ENCODE data around the gene GPR35.

The GPR35 gene

GRCh38 chr2:240589850-240590525, 35.3 kb upstream of the GPR35 start:
- no peak for DNase-seq

GRCh38 chr2:240590681-240591111, 34.6 kb upstream of the GPR35 start:
- DNase-seq, result no peak

DNA sequence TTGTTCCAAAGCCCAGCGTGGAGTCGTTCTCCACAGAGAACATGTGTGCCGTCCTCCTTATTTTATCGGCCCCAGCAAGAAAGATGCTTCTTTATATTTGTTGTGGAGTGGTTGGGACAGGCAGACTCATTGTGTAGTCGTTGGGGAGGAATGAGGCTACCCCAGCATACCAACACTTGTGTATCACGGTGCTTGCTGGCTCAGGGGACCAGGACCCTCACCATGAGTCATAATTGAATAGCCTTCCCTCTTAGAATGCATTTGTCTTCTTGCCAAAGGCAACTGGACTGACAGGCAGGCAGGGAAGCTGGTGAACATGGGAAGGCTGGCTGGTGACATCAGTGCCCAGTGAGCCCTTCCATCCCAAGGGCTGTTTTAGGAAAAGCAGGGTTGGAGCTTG, 34.1 kb upstream of the GPR35 start:
- DNase-seq, result no peak

GRCh38 chr2:240591784-240592183, 33.5 kb upstream of the GPR35 start:
- DNase-seq, result no peak

GRCh38 chr2:240593026-240593702, 32.1 kb upstream of the GPR35 start:
- no peak for DNase-seq

DNA sequence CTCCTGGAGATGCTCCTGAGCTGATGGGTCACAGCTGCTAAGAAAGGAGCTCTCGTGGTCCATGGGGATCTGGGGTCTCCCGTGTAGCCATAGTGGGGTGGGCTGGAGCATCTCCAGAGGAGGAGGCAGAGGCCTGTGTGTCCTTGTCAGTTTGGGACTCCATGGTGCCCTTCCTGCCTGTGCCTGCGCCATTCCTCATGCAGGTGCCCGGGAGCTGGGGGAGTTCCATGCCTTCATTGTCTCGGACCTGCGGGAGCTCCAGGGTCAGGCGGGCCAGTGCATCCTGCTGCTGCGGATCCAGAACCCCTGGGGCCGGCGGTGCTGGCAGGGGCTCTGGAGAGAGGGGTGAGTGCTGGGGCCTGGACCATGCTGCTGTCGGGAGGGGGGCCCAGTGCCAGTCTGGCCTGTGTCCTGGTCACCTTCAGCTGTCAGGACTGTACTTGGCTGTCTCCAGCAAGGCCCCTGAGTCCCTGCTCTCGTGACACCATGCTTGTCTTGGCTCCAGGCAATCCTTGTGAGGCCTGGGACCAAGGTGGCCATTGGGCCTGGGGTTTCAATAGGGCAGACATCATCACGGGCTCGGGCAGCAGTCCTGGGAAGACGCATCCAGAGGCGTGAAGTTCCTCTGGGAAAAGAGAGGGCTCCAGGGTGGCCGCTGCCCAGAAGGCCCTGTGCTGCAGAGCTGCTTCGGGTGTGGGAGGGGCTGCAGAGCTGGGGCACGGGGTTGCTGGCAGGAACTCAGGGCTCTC, 31.4 kb upstream of the GPR35 start:
- DNase-seq, result no peak

- DNase-seq, result no peak
These were observed 30.5 kb upstream of the GPR35 start for GRCh38 chr2:240594511-240595380.

GRCh38 chr2:240595381-240596079, 29.8 kb upstream of the GPR35 start:
- DNase-seq, result no peak

DNA sequence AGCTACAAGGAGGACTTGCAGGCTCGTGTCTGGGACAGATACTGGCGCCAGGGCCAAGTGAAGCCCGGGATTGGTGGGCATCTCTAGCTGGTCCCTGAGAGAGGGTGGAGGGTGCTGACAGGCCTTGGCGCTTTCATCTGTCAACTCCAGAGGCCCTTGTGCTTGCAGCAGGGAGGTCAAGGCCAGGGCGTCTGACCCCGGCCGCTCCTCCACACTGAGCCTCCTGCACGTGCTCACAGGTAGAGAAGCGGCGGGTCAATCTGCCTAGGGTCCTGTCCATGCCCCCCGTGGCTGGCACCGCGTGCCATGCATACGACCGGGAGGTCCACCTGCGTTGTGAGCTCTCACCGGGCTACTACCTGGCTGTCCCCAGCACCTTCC, 29.2 kb upstream of the GPR35 start:
- DNase-seq, result no peak

DNA sequence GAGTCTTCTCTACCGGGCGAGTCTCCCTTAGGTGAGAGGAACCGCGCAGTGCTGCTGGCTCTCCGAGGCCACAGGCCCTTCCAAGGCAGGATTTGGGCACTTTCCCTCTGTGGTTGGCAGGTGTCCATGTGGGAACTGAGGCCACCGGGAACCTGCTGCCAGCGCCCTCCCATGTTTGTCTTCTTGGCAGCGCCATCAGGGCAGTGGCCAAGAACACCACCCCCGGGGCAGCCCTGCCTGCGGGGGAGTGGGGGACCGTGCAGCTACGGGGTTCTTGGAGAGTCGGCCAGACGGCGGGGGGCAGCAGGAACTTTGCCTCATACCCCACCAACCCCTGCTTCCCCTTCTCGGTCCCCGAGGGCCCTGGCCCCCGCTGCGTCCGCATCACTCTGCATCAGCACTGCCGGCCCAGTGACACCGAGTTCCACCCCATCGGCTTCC, 28.8 kb upstream of the GPR35 start:
- no peak for DNase-seq

- DNase-seq, result no peak
These were observed 28.2 kb upstream of the GPR35 start for GRCh38 chr2:240597054-240597418.

DNA sequence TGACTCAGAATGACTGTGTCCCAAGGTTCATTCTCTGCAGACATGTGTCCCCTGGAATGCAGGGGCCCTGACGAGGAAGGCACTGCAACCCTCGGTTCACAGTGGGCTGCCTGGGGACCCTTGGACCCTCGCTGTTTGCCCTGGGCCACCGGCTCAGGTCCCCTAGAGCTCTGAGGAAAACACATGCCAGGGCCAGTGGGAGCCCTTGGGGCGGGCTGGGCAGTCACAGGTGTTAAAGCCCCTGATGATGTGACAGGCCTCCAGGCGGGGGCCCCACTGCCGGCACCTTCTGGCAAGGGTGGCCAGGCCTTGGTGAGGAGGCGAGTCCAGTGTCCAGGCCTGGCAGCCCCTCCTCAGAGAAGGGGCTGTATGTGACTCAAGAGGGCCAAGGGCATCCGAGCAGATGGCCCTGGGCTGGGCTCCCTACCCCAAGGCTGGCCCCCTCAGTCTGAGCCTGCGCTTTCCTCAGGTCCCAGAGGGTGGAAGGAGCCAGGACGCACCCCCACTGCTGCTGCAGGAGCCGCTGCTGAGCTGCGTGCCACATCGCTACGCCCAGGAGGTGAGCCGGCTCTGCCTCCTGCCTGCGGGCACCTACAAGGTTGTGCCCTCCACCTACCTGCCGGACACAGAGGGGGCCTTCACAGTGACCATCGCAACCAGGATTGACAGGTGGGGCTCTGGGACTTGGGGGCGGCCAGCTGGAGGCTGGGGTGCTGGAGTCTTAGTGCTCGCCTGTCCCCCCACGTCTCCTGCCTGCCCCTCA, 27.7 kb upstream of the GPR35 start:
- no peak for DNase-seq

DNA sequence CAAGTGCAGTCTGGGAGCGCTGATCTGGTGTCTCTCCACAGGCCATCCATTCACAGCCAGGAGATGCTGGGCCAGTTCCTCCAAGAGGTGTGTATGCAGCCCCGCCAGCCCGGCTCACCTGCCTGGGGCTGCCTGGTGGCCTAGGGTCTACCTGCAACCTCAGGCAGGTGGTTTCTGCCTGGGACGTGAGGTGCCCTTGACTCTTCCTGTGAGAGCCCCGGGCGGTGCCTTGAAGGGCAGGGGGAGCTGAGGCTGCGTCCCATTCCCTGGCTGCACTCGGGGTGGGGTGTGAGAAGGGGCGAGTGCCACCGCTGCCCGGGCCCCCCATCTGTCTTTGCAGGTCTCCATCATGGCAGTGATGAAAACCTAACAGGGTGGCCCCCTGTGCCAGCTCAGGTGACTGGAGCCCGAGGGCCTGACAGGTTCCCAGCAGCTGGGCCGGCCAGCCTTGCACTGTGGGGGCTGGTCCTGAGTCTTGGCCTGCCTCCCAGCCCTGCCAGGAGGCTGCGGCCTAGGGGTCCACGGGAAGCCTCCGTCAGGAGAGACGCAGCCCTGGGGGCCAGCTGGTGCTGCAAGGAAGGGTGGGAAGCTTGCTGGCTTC, 26.9 kb upstream of the GPR35 start:
- no peak for DNase-seq

DNA sequence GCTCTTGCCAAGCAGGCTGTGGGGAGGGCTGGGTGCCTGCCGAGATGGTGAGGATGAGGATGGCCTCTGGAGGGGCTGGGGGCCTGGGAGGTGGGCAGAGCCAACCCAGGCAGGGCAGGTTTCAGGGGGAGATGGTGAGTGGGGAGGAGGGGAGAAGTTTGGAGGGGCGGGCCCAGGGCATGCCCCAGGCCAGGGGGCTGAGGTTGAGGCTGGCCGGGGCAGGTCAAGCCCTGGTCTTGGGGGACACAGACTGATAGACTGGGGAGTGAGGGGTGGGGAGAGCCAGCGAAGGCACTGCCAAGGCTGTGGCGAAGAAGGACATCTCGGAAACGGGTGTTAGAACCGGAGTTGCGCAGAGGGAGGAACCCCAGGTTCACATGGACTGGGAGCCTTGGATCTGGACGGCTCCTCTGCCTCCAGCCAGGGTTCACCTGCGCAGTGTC, 26.1 kb upstream of the GPR35 start:
- DNase-seq, result peak; percentile 3

GRCh38 chr2:240600451-240600961, 24.8 kb upstream of the GPR35 start:
- DNase-seq, result no peak

- DNase-seq, result peak; percentile 11
These were observed 24.0 kb upstream of the GPR35 start for GRCh38 chr2:240601061-240601830.

DNA sequence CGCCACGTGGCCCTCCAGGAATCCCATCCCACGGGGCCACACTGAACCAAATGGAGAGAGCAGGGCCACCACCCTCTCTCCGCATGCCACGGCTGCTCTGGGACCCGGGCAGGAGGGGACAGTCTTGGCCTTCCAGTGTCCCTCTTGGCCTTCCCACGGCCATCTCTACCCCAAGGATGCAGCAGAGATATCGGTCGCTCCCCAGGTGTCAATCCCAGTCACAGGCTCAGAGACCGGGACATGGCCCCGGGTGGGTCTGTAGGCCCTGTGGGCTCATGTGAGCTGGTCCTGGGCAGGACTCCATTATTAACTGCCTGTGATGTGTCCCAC, 23.5 kb upstream of the GPR35 start:
- DNase-seq, result no peak

DNA sequence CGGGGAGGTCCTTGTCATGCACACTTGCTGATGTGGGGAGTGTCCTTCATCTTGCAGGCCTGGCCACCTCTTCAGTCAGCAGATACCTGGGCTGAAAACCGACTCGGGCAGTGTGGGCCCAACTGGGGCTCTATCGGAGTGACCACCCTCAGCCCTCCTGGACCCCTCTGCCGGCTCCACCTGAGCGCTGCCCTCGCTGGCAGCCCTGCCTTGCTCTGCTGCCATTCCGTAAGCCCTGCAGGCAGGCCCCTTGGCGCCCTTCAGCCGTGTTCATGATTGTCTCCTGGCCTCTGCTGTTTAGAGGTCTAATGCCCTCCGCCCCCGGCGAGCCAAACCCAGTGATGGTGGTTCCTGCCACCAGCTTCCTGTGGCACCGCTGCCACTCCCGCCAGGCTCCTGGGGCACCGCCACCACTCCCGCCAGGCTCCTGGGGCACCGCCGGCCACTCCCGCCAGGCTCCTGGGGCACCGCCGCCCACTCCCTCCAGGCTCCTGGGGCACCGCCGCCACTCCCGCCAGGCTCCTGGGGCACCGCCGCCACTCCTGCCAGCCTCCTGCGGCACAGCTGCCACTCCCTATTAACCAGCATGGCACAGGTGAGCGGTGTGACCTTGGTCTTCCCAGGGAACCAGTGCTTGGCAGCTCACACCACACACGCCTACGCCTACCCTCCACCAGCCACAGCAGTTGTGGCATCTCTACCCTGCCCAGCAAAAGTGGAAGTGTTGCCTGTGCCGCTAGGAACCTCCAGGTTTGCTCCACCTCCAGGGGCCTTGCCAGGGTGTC, 22.8 kb upstream of the GPR35 start:
- peak; percentile 11 for DNase-seq
